OCI-LY3 (cell line): Measurements from ENCODE around the gene BUB3.

Experiments
- EZH2phosphoT487 ChIP-seq: fragments of 200-600 bp; shearing (Covaris generic); IDR thresholded peaks from 2 replicates; pipeline ENCODE4 v1.6.1; 2018; ENCODE audit warnings: antibody characterized with exemption, mixed run types, low read depth
- TF ChIP-seq, protein P1 (sequence below): fragments of 200-600, 300-600 bp; sonication (generic); IDR thresholded peaks from 2 replicates; pipeline ENCODE4 v1.5.1; 2014; ENCODE audit warnings: antibody characterized with exemption, low read length, low read depth

DNA sequence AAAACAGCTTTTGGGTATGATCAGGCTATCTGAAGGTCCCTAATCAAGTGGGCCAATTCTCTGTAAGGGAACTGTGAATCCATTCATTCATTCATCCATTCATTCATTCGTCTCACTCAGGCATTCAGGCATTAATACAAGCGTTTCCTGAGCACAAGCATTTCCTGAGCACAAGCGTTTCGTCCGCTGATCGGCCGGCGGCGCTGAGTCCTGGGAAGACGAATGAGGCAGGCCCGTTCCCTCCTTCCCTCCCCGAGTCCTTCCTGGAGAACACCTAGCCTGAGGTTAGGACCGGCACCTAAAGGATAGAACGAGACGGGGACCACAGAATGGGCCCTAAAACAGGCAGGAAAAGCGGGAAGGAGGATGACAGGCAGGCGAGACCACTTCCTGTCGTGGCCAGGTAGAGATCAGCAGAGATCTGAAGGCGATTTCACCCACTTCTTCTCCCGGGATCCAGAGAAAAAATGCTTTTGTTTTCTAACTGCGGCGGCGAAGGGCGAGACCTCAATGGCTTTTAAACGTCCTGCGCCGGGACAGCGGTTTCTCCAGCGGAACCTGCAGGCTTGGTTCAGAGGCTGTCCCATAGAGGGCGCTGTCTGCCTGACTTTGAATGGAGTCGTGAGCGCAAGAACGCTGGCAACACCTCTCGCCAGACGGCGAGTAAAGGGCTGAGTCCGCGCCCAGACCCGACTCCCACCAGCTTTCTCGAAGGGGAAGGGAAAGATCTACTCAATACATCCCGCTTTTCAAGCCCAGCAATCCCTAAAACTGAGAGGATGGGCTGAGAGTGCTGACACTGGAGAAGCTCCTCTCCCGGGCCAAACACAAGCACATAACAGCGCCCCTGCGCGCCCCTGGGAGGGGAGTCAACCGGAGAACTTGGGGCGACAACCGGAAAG lies 21.4 kb upstream of the BUB3 start:
- TF ChIP-seq, protein P1, sequence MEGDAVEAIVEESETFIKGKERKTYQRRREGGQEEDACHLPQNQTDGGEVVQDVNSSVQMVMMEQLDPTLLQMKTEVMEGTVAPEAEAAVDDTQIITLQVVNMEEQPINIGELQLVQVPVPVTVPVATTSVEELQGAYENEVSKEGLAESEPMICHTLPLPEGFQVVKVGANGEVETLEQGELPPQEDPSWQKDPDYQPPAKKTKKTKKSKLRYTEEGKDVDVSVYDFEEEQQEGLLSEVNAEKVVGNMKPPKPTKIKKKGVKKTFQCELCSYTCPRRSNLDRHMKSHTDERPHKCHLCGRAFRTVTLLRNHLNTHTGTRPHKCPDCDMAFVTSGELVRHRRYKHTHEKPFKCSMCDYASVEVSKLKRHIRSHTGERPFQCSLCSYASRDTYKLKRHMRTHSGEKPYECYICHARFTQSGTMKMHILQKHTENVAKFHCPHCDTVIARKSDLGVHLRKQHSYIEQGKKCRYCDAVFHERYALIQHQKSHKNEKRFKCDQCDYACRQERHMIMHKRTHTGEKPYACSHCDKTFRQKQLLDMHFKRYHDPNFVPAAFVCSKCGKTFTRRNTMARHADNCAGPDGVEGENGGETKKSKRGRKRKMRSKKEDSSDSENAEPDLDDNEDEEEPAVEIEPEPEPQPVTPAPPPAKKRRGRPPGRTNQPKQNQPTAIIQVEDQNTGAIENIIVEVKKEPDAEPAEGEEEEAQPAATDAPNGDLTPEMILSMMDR = peak; percentile 75
- TF ChIP-seq EZH2phosphoT487 = no peak
